HG03521 (cell line): ENCODE data around the gene APBA1.

Experiments used
- ATAC-seq: cut with Tn5 transposase; IDR thresholded peaks from one replicate; pipeline ENCODE4 v1.9.1; 2021; ENCODE audit warnings: mild to moderate bottlenecking, moderate library complexity; ENCODE audit not compliant: unreplicated experiment

Gene APBA1

DNA sequence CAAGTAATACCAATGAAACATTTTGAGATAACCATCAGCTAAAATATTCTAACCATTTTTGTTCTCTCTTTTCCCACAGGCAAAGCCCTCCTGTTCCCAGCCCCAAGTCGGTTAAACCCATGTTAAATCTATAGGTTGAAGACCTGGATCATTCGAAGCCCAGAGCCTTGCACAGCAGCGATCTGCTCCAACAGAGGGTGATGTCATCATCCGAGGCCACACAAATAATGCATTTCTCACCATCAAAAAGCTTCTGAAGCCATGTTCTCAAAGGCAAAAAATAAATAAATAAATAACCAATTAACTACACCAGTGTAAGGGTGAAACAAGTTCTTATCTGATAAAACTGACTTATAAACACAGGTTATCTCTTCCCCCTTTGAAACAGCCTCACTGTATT is 178.0 kb downstream of the APBA1 start:
- no peak for ATAC-seq

- no peak for ATAC-seq
These were observed 185.7 kb downstream of the APBA1 start for GRCh38 chr9:69486498-69486897.

- ATAC-seq, result no peak
These were observed 186.7 kb downstream of the APBA1 start for GRCh38 chr9:69485466-69485865.

- ATAC-seq, result no peak
These were observed 188.2 kb downstream of the APBA1 start for GRCh38 chr9:69483886-69484422.

- ATAC-seq, result no peak
These were observed 195.4 kb downstream of the APBA1 start for GRCh38 chr9:69476797-69477196.

GRCh38 chr9:69476016-69476415 is 196.2 kb downstream of the APBA1 start:
- no peak for ATAC-seq

DNA sequence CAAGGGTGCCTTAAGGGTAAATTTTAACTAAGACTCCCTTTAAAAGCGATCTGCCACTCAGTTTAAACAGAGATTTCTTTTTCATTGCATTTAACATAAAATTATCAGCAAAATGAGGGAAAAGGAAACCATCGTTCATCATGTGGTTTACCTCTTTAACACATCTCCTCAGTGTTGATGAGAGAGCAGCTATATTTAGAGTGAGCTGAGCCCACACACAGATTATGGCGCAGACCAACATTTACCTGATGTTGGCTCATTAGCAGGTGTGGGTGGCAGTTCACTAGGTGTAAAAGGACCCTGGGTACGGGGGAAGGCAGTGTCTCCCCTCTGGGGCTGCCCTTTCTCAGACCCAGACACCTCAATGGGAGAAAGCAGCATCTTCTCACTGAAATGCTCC is 197.3 kb downstream of the APBA1 start:
- ATAC-seq, result no peak

- no peak for ATAC-seq
These were observed 200.0 kb downstream of the APBA1 start for GRCh38 chr9:69472101-69472620.

DNA sequence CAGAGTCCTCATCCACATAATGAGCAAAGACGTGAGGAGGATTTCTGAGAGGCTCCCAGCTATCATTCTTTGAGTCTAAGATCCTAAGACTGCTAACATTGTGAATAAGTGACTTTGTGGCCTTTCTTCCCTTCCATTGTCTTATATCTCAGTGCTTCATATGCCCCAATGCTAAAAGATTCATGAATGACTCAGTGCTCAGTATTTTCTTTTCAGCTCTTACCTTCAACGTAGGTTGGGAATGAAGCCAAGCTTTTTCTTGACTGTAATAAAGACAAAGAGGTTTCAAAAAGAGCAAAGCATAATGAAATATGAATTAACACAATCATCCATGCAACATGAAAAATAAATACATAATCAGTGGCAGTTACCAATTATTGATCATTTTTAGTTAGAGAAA is 200.7 kb downstream of the APBA1 start:
- ATAC-seq, result no peak

DNA sequence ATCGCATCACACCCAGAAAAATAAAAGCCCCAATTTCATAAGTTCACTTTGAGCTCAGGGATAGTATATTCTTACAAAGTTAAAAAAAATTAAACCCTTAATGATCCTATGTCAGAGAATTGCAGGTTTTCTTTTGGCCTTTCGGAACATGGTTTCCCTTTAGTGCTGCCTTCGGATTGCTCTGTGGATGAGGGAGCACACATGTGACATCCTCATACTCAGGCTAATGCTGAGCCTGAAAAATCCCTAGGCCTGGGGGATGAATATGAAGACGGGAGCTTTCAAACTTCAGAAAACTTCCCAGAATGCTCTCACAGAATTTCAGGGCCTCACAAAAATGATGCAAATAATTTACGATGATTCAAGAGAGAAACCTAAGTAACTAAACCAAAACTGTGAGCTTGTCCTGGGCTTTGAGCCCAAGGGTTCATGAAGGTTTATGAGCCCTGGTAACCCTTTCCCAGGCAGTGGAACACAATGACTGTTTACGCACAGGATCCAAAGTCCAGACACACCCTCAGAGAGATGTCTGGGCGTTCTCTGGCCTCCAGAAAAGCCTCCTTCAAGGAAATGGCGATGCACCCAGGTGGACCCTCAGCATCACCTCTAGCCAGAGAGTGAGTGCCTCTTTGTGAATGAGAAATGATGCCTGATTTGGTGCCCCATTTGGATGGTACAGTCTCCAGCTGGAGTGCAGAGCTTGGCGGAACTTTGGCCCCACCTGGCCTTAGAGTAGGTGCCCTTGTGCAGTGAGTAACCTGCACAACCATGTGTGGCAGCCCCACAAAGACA is 201.8 kb downstream of the APBA1 start:
- no peak for ATAC-seq

GRCh38 chr9:69469136-69469535 is 203.0 kb downstream of the APBA1 start:
- no peak for ATAC-seq

DNA sequence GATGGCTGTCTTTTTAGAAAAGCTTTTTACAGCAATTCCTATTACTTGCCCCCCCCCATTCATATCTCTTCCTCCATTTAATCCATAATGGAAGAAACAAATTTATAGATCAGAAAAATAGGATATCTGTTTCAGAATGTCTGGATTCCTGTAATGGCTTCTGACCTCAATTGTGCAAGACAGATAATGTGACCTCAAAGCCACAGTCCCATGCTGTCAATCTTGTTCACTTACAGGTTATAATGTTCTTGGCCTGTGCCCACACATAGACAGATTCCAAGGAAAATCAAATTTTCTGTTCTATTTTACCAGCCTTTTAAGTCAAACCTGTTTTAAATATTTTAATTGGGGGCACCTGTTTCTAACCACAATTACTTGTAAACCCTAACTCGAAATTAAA is 203.8 kb downstream of the APBA1 start:
- no peak for ATAC-seq

- no peak for ATAC-seq
These were observed 206.0 kb downstream of the APBA1 start for GRCh38 chr9:69466151-69466550.

DNA sequence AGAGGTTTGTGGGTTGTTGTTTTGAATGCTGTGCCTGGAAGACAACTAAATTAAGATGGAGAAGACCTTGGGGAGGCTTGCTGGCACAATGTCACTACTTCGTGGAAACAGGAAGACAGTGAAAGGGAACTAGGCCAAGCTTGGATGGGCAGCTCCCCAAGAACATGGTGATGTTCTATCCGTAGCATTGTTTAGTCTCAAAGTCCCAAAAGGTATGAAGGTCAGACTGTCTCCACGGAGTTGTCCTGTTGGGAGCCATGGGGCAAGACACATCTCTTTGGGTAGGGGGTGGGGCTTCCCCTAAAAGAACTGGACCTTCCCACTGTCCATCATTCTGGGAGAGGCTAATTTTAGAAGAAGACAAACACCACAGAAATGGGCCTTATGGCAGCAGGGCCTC is 206.7 kb downstream of the APBA1 start:
- ATAC-seq, result no peak

DNA sequence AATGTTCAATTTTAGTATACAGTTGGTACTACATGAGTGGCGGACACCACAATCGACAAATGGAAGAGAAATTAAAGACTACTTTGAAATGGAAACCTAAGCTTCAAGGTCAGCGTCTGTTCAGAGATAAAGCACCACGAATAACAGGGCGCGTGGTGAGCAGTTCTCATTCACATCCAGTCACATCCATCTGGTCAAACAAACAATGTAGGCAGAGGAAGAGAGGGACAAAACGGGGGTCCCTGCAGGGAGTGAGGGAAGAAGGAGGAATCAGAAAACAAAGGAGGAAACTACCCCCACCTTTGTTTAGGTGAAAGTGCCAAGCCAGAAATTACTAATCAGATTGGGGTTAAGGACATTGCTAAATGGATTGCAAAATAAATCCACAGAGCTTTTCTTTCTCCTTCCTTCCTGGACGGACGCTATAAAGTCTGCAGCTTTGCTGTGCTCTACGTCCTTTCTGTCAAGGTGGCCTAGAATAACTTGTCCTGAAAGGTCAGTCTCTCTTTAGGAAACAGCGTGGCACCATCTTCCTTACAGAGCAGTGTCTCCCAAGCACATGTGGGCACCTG is 208.6 kb downstream of the APBA1 start:
- ATAC-seq, result no peak

DNA sequence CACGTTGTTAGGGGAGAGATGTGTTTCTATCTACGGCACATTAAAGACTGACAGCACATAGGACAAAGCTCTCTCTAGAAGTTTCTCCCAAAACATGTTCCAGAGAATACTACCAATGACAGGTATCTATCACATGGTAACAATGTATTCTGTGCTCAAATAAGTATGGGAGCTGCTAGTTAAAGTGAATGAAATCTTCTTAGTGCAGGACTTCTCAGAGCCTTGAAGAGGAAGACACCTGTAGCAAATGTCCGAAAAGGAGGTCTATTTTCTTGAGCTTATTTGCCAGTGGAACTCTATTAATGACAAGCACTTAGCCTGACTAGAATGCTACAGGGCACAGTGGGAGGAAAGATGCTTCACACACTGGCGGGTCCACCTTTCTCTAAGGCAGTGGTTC is 209.8 kb downstream of the APBA1 start:
- no peak for ATAC-seq

- no peak for ATAC-seq
These were observed 210.9 kb downstream of the APBA1 start for GRCh38 chr9:69461103-69461887.

GRCh38 chr9:69460012-69460411 is 212.2 kb downstream of the APBA1 start:
- ATAC-seq, result no peak

DNA sequence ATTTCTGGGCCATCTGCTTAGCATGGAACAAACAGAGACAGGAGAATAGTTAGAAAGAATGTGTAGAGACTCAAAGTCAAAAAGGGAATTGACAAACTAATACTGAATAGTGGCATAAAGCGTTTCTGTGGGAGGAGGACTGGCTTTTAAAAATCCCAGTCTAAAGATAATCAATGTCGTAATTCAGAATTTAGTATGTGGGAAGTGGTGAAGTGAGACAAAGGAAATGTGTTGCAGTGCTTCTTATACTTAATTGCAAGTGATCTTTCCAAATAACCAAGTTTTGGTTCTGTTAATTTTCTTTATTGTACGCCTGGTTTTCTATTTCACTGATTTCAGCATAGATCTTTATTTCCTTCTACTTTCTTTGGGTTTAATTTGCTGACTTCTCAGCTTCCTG is 214.0 kb downstream of the APBA1 start:
- ATAC-seq, result no peak

GRCh38 chr9:69456201-69456600 is 216.0 kb downstream of the APBA1 start:
- ATAC-seq, result no peak

- ATAC-seq, result no peak
These were observed 216.9 kb downstream of the APBA1 start for GRCh38 chr9:69455311-69455710.
